HAP-1 (cell line): ENCODE results near the gene RBBP4.
A peak's percentile ranks its signal among the peaks of the same experiment; 100 is the strongest.
"Not testable (repeated sequence)": the region's sequence is repeated elsewhere in the genome, so short reads cannot be mapped to it uniquely, and the experiment has no call there.

Source experiments
- DNase-seq, 2 experiments: peaks; one replicate each; pipeline ENCODE4 v3.0.0-alpha.2; 2016 to 2020; ENCODE audit warnings: low spot score in 2 of 2
- H3K27me3 ChIP-seq: fragments of 250-450 bp; sonication (Bioruptor Pico); 2 replicates; pipeline ENCODE4 v1.5.1; 2020; ENCODE audit warnings: low read depth, mild to moderate bottlenecking, moderate library complexity
- H3K36me3 ChIP-seq: fragments of 250-450 bp; sonication (Bioruptor Pico); replicated peaks from 2 replicates; pipeline ENCODE4 v1.5.1; 2020; ENCODE audit warnings: mild to moderate bottlenecking
- H3K4me1 ChIP-seq: fragments of 250-450 bp; sonication (Bioruptor Pico); 2 replicates; pipeline ENCODE4 v1.5.1; 2020; ENCODE audit warnings: mild to moderate bottlenecking
- H3K4me3 ChIP-seq: fragments of 250-450 bp; sonication (Bioruptor Pico); 2 replicates; pipeline ENCODE4 v1.5.1; 2020; ENCODE audit warnings: mild to moderate bottlenecking, moderate library complexity
- H3K9me3 ChIP-seq: fragments of 250-450 bp; sonication (Bioruptor Pico); 2 replicates; pipeline ENCODE4 v1.5.1; 2020; ENCODE audit warnings: mild to moderate bottlenecking, moderate library complexity
- in situ Hi-C: fragments of 300-500 bp; cut with MboI; formaldehyde crosslinking; loops from 3 replicates; pipeline ENCODE4 v1.14.3; 2020; ENCODE audit warnings: low sequenced_read_pairs, inconsistent platforms, mixed read lengths

The RBBP4 gene

DNA sequence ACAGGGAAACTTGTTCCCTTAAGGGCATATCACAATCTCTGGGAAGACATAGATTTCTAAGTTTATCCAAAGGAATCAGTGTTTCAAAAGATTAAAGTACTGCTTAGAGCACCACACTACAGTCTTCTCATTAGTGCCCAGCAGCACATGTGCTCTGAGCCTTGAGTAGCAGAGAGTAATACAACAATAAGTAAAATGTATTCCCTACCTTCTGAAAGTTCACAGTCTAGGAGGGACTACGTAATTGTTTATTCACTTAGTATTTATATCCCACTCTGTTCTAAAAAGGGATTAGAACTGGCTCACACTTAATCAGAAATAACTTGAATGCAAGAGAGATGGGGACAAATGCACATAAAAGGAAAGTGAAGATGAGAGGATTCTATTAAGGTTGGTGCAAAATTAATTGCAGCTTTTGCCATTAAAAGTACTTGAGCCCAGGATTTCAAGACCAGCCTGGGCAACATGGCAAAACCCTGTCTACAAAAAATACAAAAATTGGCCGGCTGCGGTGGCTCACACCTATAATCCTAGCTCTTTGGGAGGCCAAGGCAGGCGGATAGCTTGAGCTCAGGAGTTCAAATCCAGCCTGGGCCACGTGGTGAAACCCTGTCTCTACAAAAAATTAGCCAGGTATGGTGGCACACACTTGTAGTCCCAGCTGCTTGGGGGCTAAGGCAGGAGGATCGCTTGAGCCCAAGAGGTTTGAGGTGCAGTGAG, 42.6 kb downstream of the RBBP4 start:
- in situ Hi-C loops = no loop called here
- H3K4me3 ChIP-seq = no peak overlapping the region
- H3K9me3 ChIP-seq = no peaks in the 10 kb centered on the region
- H3K27me3 ChIP-seq = no peaks in the 10 kb centered on the region
- no peaks in the 10 kb centered on the region for H3K4me1 ChIP-seq
- 0 out of 2 replicates have a peak, but pooled peaks cover 3% of the 10 kb centered on the region for H3K36me3 ChIP-seq
- DNase-seq = no peak

- 0 out of 2 replicates have a peak, but pooled peaks cover under 1% of the 10 kb centered on the region for H3K36me3 ChIP-seq
- no peaks in the 10 kb centered on the region for H3K4me1 ChIP-seq
- in situ Hi-C loops = no loop called here
- no peaks in the 10 kb centered on the region for H3K9me3 ChIP-seq
- no peaks in the 10 kb centered on the region for H3K27me3 ChIP-seq
- no peak for DNase-seq
- H3K4me3 ChIP-seq = no peak overlapping the region
Observed at GRCh38 chr1:32695098-32695904, 44.3 kb downstream of the RBBP4 start.

GRCh38 chr1:32696041-32696440, 45.0 kb downstream of the RBBP4 start:
- in situ Hi-C loops = no loop called here
- H3K9me3 ChIP-seq = no peaks in the 10 kb centered on the region
- H3K36me3 ChIP-seq = no peaks in the 10 kb centered on the region
- no peaks in the 10 kb centered on the region for H3K4me1 ChIP-seq
- no peak for DNase-seq
- H3K4me3 ChIP-seq = no peak overlapping the region
- H3K27me3 ChIP-seq = no peaks in the 10 kb centered on the region

DNA sequence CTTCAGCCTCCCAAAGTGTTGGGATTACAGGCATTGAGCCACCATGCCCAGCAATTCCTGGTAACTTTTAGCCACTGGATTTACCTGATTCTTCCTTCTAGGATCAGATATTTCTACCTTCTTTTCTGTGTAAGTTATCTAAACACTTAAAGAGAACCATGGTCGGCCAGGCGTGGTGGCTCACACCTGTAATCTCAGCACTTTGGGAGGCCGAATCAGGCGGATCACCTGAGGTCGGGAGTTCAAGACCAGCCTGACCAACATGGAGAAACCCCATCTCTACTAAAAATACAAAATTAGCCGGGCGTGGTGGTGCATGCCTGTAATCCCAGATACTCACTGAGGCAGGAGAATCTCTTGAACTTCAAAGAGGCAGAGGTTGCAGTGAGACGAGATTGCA, 46.0 kb downstream of the RBBP4 start:
- in situ Hi-C loops, DNase-seq, H3K4me1 ChIP-seq, H3K36me3 ChIP-seq, H3K4me3 ChIP-seq, H3K9me3 ChIP-seq, H3K27me3 ChIP-seq: not testable (repeated sequence)

DNA sequence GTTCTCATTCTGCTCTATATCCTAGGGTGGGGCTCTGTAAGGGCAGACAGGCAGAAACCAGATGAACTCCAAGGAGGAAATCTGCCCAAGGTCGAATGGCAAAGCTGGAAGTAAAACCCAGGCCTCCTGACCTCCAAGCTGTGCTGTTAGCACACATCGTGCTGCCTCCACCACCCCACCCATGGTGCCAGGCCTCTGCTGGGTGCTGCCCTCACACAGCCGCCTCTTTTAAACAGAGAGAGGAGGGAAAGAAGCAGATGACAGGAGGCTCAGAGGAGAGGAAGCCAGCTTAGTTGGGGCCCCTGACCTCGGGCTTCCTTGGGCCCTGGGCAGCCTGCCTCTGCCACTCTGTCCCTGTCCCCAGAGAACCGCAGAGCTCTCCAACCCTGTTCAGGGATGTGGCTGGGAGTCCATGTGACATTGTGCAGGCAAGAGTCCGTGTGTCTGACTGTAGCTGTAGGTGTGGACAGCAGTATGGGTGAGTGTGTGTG, 50.5 kb downstream of the RBBP4 start:
- DNase-seq = no peak
- Histone ChIP-seq H3K9me3 (no peaks in the 10 kb centered on the region), H3K4me1 (peaks cover 6% of the 10 kb centered on the region), H3K36me3 (no peaks in the 10 kb centered on the region), H3K27me3 (no peaks in the 10 kb centered on the region), H3K4me3 (no peak overlapping the region; the same call in 1 of the 2 replicates)
- in situ Hi-C loops = no loop called here

DNA sequence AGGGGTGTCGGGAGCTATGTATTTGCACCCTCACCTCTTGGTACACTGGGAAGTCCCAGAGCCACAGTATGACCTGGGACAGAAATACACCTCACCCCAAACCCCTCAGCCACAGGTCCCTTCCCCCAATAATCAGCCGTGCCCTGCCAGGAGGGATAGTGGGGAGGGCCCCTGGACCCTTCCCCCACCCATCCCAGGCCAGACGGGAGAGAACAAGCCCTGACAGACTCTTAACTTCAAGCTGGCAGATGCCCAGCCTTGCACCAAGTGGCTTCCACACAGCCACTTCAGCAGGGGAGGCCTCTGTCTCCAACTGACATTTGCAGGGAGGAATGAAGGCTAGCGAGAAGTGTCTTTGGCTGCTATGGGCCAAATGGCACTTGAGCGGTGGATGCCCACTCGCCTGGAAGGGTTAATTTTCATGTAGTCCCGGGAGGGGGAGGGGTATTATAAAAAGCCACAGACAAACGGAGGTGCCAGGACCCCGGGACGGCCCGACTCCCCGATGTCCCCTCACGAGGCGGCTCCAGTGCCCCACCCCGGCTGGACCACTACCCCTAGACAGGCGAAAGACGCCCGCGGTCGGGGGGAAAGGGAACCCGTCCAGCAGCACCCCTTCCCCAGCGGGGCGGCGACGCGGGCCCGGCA, 51.1 kb downstream of the RBBP4 start:
- H3K4me1 ChIP-seq = peaks cover 6% of the 10 kb centered on the region
- H3K4me3 ChIP-seq = peak overlapping the region; percentile 29
- no peaks in the 10 kb centered on the region for H3K9me3 ChIP-seq
- H3K36me3 ChIP-seq = no peaks in the 10 kb centered on the region
- in situ Hi-C loops = no loop called here
- H3K27me3 ChIP-seq = no peaks in the 10 kb centered on the region
- DNase-seq = peak in 1 of 2 experiments; percentile 28

- in situ Hi-C loops = no loop called here
- Histone ChIP-seq H3K36me3 (no peaks in the 10 kb centered on the region), H3K27me3 (no peaks in the 10 kb centered on the region), H3K9me3 (no peaks in the 10 kb centered on the region), H3K4me1 (peaks cover 6% of the 10 kb centered on the region), H3K4me3 (peak within 1 kb of the TSS; percentile 50)
- peak; percentile 38 to 82 for DNase-seq
Observed at GRCh38 chr1:32702599-32703478, 51.8 kb downstream of the RBBP4 start, which contains the start of gene SYNC. Gene SYNC (minus strand): TSS chr1:32702770. CDS start chr1:32702660, 110 bp downstream.

DNA sequence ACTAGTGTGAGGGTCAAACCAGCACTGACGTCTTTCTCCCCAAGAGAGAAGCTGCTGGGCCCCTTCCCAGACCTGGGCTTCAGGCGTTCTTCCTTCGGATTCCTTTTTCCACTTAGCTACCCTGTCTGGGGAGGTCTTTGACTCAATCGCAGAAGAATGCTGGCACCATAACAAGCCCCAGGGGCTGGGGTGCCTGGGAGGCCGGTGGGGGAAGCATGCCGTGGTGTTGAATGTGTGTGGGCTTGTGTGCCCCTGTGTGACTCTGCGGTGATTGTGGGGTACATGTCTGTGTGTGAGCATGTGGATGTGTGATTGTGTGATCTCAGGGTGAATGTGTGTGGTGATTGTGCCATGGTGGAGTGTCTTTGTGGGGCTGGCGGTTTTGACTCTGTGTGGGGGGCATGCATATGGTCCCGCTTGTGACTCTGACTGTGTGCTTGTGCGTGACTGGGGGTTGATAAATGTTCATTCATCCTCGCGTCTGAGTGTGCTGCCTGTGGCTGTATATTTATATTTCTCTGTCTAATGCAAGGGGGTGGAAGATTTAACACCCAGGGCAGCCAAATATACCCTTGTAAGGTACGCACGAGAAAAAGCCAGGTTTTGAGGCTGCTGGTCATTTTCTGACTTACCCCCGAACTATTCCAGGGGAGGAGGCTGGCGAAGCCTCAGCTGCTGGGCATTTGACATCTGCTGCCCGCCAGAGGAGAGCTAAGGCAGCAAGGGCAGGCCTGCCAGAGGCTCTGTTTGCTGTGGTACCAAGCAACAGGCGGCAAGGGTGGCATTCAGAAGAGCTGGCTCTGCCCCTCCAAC, 52.7 kb downstream of the RBBP4 start:
- DNase-seq = no peak
- peaks cover 6% of the 10 kb centered on the region for H3K4me1 ChIP-seq
- H3K9me3 ChIP-seq = no peaks in the 10 kb centered on the region
- H3K27me3 ChIP-seq = no peaks in the 10 kb centered on the region
- peak overlapping the region; percentile 50 for H3K4me3 ChIP-seq
- H3K36me3 ChIP-seq = no peaks in the 10 kb centered on the region
- in situ Hi-C loops = no loop called here

GRCh38 chr1:32705516-32705915, 54.5 kb downstream of the RBBP4 start:
- Histone ChIP-seq H3K27me3 (no peaks in the 10 kb centered on the region), H3K9me3 (no peaks in the 10 kb centered on the region), H3K4me3 (no peak overlapping the region), H3K36me3 (no peaks in the 10 kb centered on the region), H3K4me1 (peaks cover 6% of the 10 kb centered on the region)
- no peak for DNase-seq
- in situ Hi-C loops = loop anchor here (5.0 kb wide), 1 partner anchor 52 kb away; no protein-coding TSS in a partner anchor

DNA sequence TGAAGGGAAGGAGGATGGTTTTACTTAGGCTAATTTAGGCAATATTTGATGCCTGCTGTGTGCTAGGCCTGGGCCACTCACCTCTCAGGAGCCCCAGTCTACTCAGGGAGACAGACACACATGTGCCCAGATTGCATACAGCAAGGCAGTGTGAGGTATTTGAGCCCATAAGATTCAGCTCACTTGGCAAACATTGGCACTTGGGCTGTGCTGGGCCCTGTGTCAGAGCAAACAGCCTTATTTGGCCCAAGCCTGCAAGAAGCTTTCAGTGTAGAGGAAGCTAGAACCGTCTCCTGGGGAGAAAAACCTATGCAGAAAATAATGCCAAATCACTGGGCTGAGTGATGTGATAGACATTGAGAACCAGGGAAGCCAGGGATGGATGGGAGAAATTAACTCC, 55.5 kb downstream of the RBBP4 start:
- H3K27me3 ChIP-seq = no peaks in the 10 kb centered on the region
- no peaks in the 10 kb centered on the region for H3K36me3 ChIP-seq
- no peaks in the 10 kb centered on the region for H3K9me3 ChIP-seq
- H3K4me1 ChIP-seq = peaks cover 6% of the 10 kb centered on the region
- H3K4me3 ChIP-seq = no peak overlapping the region
- in situ Hi-C loops = loop anchor here (5.0 kb wide), 1 partner anchor 51 kb away; no protein-coding TSS in a partner anchor
- DNase-seq = no peak

GRCh38 chr1:32709075-32709474, 58.1 kb downstream of the RBBP4 start:
- no peaks in the 10 kb centered on the region for H3K36me3 ChIP-seq
- no peak overlapping the region for H3K4me3 ChIP-seq
- no peak for DNase-seq
- no peaks in the 10 kb centered on the region for H3K9me3 ChIP-seq
- H3K27me3 ChIP-seq = no peaks in the 10 kb centered on the region
- H3K4me1 ChIP-seq = peaks cover 2% of the 10 kb centered on the region; the same call in 1 of the 2 replicates
- in situ Hi-C loops = loop anchor here (5.0 kb wide), 1 partner anchor 48 kb away; no protein-coding TSS in a partner anchor

DNA sequence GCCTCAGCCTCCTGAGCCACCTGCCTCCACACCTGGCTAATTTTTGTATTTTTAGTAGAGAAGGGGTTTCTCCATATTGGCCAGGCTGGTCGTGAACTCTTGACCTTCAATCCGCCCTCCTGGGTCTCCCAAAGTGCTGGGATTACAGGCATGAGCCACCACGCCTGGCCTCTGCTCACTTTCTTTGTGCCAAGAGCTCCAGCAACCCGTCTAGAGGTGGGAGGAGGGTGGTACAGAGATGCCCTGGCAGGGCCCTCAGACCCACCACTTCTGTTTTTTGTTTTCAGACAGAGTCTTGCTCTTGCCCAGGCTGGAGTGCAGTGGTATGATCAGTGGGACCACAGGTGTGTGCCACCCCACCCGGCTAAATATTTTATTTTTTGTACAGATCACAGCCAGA, 58.5 kb downstream of the RBBP4 start:
- H3K36me3 ChIP-seq = no peaks in the 10 kb centered on the region
- no peak for DNase-seq
- no peaks in the 10 kb centered on the region for H3K27me3 ChIP-seq
- in situ Hi-C loops = loop anchor here (5.0 kb wide), 1 partner anchor 48 kb away; no protein-coding TSS in a partner anchor
- no peak overlapping the region for H3K4me3 ChIP-seq
- peaks cover 2% of the 10 kb centered on the region; the same call in 1 of the 2 replicates for H3K4me1 ChIP-seq
- no peaks in the 10 kb centered on the region for H3K9me3 ChIP-seq
